Measurements from ENCODE around the gene CFAP157.
A peak's percentile ranks its signal among the peaks of the same experiment; 100 is the strongest.

The CFAP157 gene

GRCh38 chr9:127714020-127714750 is 7.4 kb downstream of the CFAP157 start:
- intact Hi-C loops (cut with micrococcal nuclease): no loop called here

GRCh38 chr9:127714951-127715469 is 8.2 kb downstream of the CFAP157 start:
- peaks cover 18% of the 10 kb centered on the region for H3K27me3 Mint-ChIP-seq
- H3K27ac Mint-ChIP-seq: peak overlapping the region; percentile 90
- peak overlapping the region; percentile 98 for H3K4me3 Mint-ChIP-seq
- intact Hi-C loops (cut with micrococcal nuclease): loop anchor here (1.0 kb wide), 2 partner anchors 16 to 19 kb away; no protein-coding TSS in a partner anchor
- peaks cover 38% of the 10 kb centered on the region for H3K4me1 Mint-ChIP-seq (ENCODE audit: low read depth)
- peaks cover 21% of the 10 kb centered on the region for H3K36me3 Mint-ChIP-seq (ENCODE audit: low read depth)
- no peaks in the 10 kb centered on the region for H3K9me3 Mint-ChIP-seq

More at GRCh38 chr9:127714020-127714750, 7.4 kb downstream of the CFAP157 start:
- no peaks in the 10 kb centered on the region for H3K9me3 Mint-ChIP-seq
- H3K27ac Mint-ChIP-seq: peak overlapping the region; percentile 90
- H3K4me1 Mint-ChIP-seq (ENCODE audit: low read depth): peaks cover 30% of the 10 kb centered on the region
- H3K36me3 Mint-ChIP-seq (ENCODE audit: low read depth): peaks cover 21% of the 10 kb centered on the region
- H3K4me3 Mint-ChIP-seq: peak overlapping the region; percentile 60
- H3K27me3 Mint-ChIP-seq: peaks cover 21% of the 10 kb centered on the region

- H3K4me3 Mint-ChIP-seq: peak within 1 kb of the TSS; percentile 98
- intact Hi-C loops (cut with micrococcal nuclease): loop anchor here (1.0 kb wide), 2 partner anchors 16 to 19 kb away; no protein-coding TSS in a partner anchor
- H3K27me3 Mint-ChIP-seq: peaks cover 13% of the 10 kb centered on the region
- peaks cover 21% of the 10 kb centered on the region for H3K36me3 Mint-ChIP-seq (ENCODE audit: low read depth)
- H3K4me1 Mint-ChIP-seq (ENCODE audit: low read depth): peaks cover 42% of the 10 kb centered on the region
- peak within 1 kb of the TSS; percentile 90 for H3K27ac Mint-ChIP-seq
- no peaks in the 10 kb centered on the region for H3K9me3 Mint-ChIP-seq
These were observed 8.9 kb downstream of the CFAP157 start, which contains the start of the genes PTRH1 and TTC16 for GRCh38 chr9:127715470-127716337. Gene PTRH1, minus strand, starts transcription at chr9:127715663. Its CDS starts 24 bp downstream, at chr9:127715639. Gene TTC16, plus strand, starts transcription at chr9:127716079. Its CDS starts 67 bp downstream, at chr9:127716146.

- peak overlapping the region; percentile 90 for H3K27ac Mint-ChIP-seq
- peaks cover 9% of the 10 kb centered on the region for H3K27me3 Mint-ChIP-seq
- intact Hi-C loops (cut with micrococcal nuclease): no loop called here
- H3K4me1 Mint-ChIP-seq (ENCODE audit: low read depth): peaks cover 43% of the 10 kb centered on the region
- H3K36me3 Mint-ChIP-seq (ENCODE audit: low read depth): peaks cover 21% of the 10 kb centered on the region
- H3K4me3 Mint-ChIP-seq: no peak overlapping the region
- H3K9me3 Mint-ChIP-seq: no peaks in the 10 kb centered on the region
These were observed 9.6 kb downstream of the CFAP157 start for GRCh38 chr9:127716412-127716811.

- Mint-ChIP-seq H3K9me3 (no peaks in the 10 kb centered on the region), H3K36me3 (ENCODE audit: low read depth) (peaks cover 8% of the 10 kb centered on the region), H3K4me3 (no peak overlapping the region), H3K27me3 (peaks cover 8% of the 10 kb centered on the region), H3K27ac (no peak overlapping the region), H3K4me1 (ENCODE audit: low read depth) (peaks cover 30% of the 10 kb centered on the region)
- intact Hi-C loops (cut with micrococcal nuclease): no loop called here
These were observed 11.0 kb downstream of the CFAP157 start for GRCh38 chr9:127717766-127718165.

GRCh38 chr9:127720031-127720864 is 13.5 kb downstream of the CFAP157 start:
- Mint-ChIP-seq H3K36me3 (ENCODE audit: low read depth) (peaks cover 5% of the 10 kb centered on the region), H3K27me3 (peaks cover 12% of the 10 kb centered on the region), H3K27ac (peak overlapping the region; percentile 18), H3K4me3 (no peak overlapping the region), H3K4me1 (ENCODE audit: low read depth) (peaks cover 24% of the 10 kb centered on the region), H3K9me3 (no peaks in the 10 kb centered on the region)
- intact Hi-C loops (cut with micrococcal nuclease): no loop called here

- Mint-ChIP-seq H3K27me3 (peaks cover 12% of the 10 kb centered on the region), H3K27ac (no peak overlapping the region), H3K4me1 (ENCODE audit: low read depth) (peaks cover 22% of the 10 kb centered on the region), H3K4me3 (no peak overlapping the region), H3K36me3 (ENCODE audit: low read depth) (no peaks in the 10 kb centered on the region), H3K9me3 (no peaks in the 10 kb centered on the region)
- intact Hi-C loops (cut with micrococcal nuclease): no loop called here
These were observed 14.1 kb downstream of the CFAP157 start for GRCh38 chr9:127720865-127721227.

GRCh38 chr9:127721391-127721821 is 14.6 kb downstream of the CFAP157 start:
- peaks cover 12% of the 10 kb centered on the region for H3K27me3 Mint-ChIP-seq
- no peaks in the 10 kb centered on the region for H3K9me3 Mint-ChIP-seq
- H3K36me3 Mint-ChIP-seq (ENCODE audit: low read depth): no peaks in the 10 kb centered on the region
- H3K4me3 Mint-ChIP-seq: no peak overlapping the region
- H3K27ac Mint-ChIP-seq: no peak overlapping the region
- intact Hi-C loops (cut with micrococcal nuclease): no loop called here
- peaks cover 18% of the 10 kb centered on the region for H3K4me1 Mint-ChIP-seq (ENCODE audit: low read depth)

- Mint-ChIP-seq H3K4me1 (ENCODE audit: low read depth) (peaks cover 18% of the 10 kb centered on the region), H3K36me3 (ENCODE audit: low read depth) (no peaks in the 10 kb centered on the region), H3K4me3 (no peak overlapping the region), H3K27me3 (peaks cover 12% of the 10 kb centered on the region), H3K9me3 (no peaks in the 10 kb centered on the region), H3K27ac (no peak overlapping the region)
- intact Hi-C loops (cut with micrococcal nuclease): no loop called here
These were observed 15.4 kb downstream of the CFAP157 start for GRCh38 chr9:127722055-127722745.

- Mint-ChIP-seq H3K27ac (no peak overlapping the region), H3K27me3 (peaks cover 12% of the 10 kb centered on the region), H3K4me1 (ENCODE audit: low read depth) (peaks cover 18% of the 10 kb centered on the region), H3K4me3 (no peak overlapping the region), H3K36me3 (ENCODE audit: low read depth) (no peaks in the 10 kb centered on the region), H3K9me3 (no peaks in the 10 kb centered on the region)
- intact Hi-C loops (cut with micrococcal nuclease): no loop called here
These were observed 16.2 kb downstream of the CFAP157 start for GRCh38 chr9:127723013-127723412.

GRCh38 chr9:127723444-127723843 is 16.7 kb downstream of the CFAP157 start:
- Mint-ChIP-seq H3K27me3 (peaks cover 12% of the 10 kb centered on the region), H3K9me3 (no peaks in the 10 kb centered on the region), H3K27ac (no peak overlapping the region), H3K4me3 (no peak overlapping the region), H3K4me1 (ENCODE audit: low read depth) (peaks cover 18% of the 10 kb centered on the region), H3K36me3 (ENCODE audit: low read depth) (no peaks in the 10 kb centered on the region)
- intact Hi-C loops (cut with micrococcal nuclease): no loop called here

GRCh38 chr9:127724012-127724411 is 17.2 kb downstream of the CFAP157 start:
- no peaks in the 10 kb centered on the region for H3K9me3 Mint-ChIP-seq
- H3K27ac Mint-ChIP-seq: no peak overlapping the region
- no peak overlapping the region for H3K4me3 Mint-ChIP-seq
- peaks cover 18% of the 10 kb centered on the region for H3K4me1 Mint-ChIP-seq (ENCODE audit: low read depth)
- intact Hi-C loops (cut with micrococcal nuclease): no loop called here
- H3K27me3 Mint-ChIP-seq: peaks cover 12% of the 10 kb centered on the region
- H3K36me3 Mint-ChIP-seq (ENCODE audit: low read depth): no peaks in the 10 kb centered on the region

- Mint-ChIP-seq H3K9me3 (no peaks in the 10 kb centered on the region), H3K4me3 (no peak overlapping the region), H3K4me1 (ENCODE audit: low read depth) (no peaks in the 10 kb centered on the region), H3K27me3 (peaks cover 10% of the 10 kb centered on the region), H3K36me3 (ENCODE audit: low read depth) (peaks cover 24% of the 10 kb centered on the region), H3K27ac (no peak overlapping the region)
- intact Hi-C loops (cut with micrococcal nuclease): no loop called here
These were observed 20.1 kb downstream of the CFAP157 start for GRCh38 chr9:127726871-127727270.
